Spleen (tissue), 11 donors: ENCODE results near the gene HOXD8. TPM values are rescaled to one million over a fixed set of nuclear protein-coding genes. Genes with fewer than 3 reads are reported as not detected.

ENCODE experiments used
- DNase-seq: peaks from one replicate; pipeline ENCODE4 v3.0.0-alpha.2; 2020
- H3K27ac ChIP-seq, 8 donors: fragments of 200-600 bp; sonication (generic) in 7 of 8; 1 replicate in 4 of 8; 2 replicates in 4 of 8; pipeline versions ENCODE4 v1.5.0 to v1.8.0; 2016 to 2021; ENCODE audit warnings: inconsistent platforms in 4 of 8, mild to moderate bottlenecking in 4 of 8, moderate library complexity in 1 of 8
- H3K27me3 ChIP-seq, 7 donors: fragments of 200-600 bp; sonication (generic) in 6 of 7; replicated peaks in 1 of 7; 1 replicate in 4 of 7; 2 replicates in 3 of 7; pipeline versions ENCODE4 v1.5.0 to v1.8.0; 2016 to 2021; ENCODE audit warnings: inconsistent platforms in 3 of 7, mild to moderate bottlenecking in 1 of 7
- H3K36me3 ChIP-seq, 6 donors: fragments of 200-600 bp; sonication (generic) in 5 of 6; 1 replicate in 4 of 6; 2 replicates in 2 of 6; pipeline versions ENCODE4 v1.5.0 to v1.8.0; 2016 to 2021; ENCODE audit warnings: inconsistent platforms in 2 of 6
- H3K4me1 ChIP-seq, 6 donors: fragments of 200-600 bp; sonication (generic) in 5 of 6; 1 replicate in 3 of 6; 2 replicates in 3 of 6; pipeline versions ENCODE4 v1.5.0 to v1.8.0; 2016 to 2021; ENCODE audit warnings: inconsistent platforms in 3 of 6
- H3K4me3 ChIP-seq, 8 donors: fragments of 200-600 bp; sonication (generic) in 7 of 8; 1 replicate in 4 of 8; 2 replicates in 4 of 8; pipeline versions ENCODE4 v1.5.0 to v1.8.0; 2016 to 2021; ENCODE audit warnings: inconsistent platforms in 4 of 8, mild to moderate bottlenecking in 4 of 8, moderate library complexity in 2 of 8
- H3K9me3 ChIP-seq, 8 donors: fragments of 200-600 bp; sonication (generic) in 7 of 8; 1 replicate in 4 of 8; 2 replicates in 4 of 8; pipeline versions ENCODE4 v1.5.0 to v1.8.0; 2016 to 2021; ENCODE audit warnings: inconsistent platforms in 4 of 8
- CTCF ChIP-seq, 11 experiments: fragments of 200-600 bp in 7 of 11; fragments of 450-650 bp in 4 of 11; sonication (generic) in 4 of 11; IDR thresholded peaks in 8 of 11; conservative IDR thresholded peaks in 3 of 11; 1 replicate in 7 of 11; 2 replicates in 4 of 11; pipeline versions ENCODE4 v1.4.0 to v1.8.0; 2016 to 2021; ENCODE audit warnings: antibody characterized with exemption in 11 of 11, inconsistent platforms in 4 of 11, mild to moderate bottlenecking in 1 of 11
- POLR2A ChIP-seq, 3 donors: fragments of 450-650 bp; IDR thresholded peaks; one replicate each; pipeline ENCODE4 v1.5.1; 2017; ENCODE audit warnings: antibody characterized with exemption in 3 of 3, mild to moderate bottlenecking in 1 of 3
- POLR2AphosphoS5 ChIP-seq, 3 donors: sonication (generic); formaldehyde crosslinking; IDR thresholded peaks; one replicate each; pipeline ENCODE4 v1.5.1; 2017; ENCODE audit warnings: antibody characterized with exemption in 3 of 3
- WGBS, 5 donors: extraction: QIAGEN DNeasy Blood & Tissue Kit in 3 of 5; methylation state at CpG; one replicate each; pipeline versions ENCODE4 v1.1.5 to v1.1.7; 2013 to 2018; 5-methylcytosine and 5-hydroxymethylcytosine counted together
- intact Hi-C: fragments of 100-400 bp; cut with DNase I; formaldehyde crosslinking; loops from one replicate; pipeline ENCODE4 v1.15.0; 2023; ENCODE audit warnings: low total_unique reads
- polyA plus RNA-seq, 3 donors: library from polyadenylated mRNA; stranded (reverse); fragments of 200-250 nt; gene quantifications; one replicate each; pipeline ENCODE4 v1.2.1, GENCODE V29; 2013
- total RNA-seq, 7 donors: library from RNA; depleted of rRNA in 3 of 7; stranded (reverse); fragments of >200 nt in 3 of 7; fragmentation: NEBNext Ultra II Directional in 4 of 7; extraction: Animal tissue kit (Norgen Biotek cat#: 25700) in 4 of 7; gene quantifications; one replicate each; pipeline versions ENCODE4 v1.1.0 to v1.2.1, GENCODE V29; 2016 to 2021
- donor health status: healthy with polysubstance abuse.
- donor health status: DM: no; HTN: no; CAD: no; lungs with moderate emphysema.
- donor health status: DM: no; HTN: no; CAD: no.
- donor health status: Bipolar disorder and iron deficiency.
- donor health status: healthy.
- donor health status: DM: no; HTN: no; CAD: no.
- donor health status: DM: yes; HTN: yes; CAD: no.

HOXD8 gene
- total and polyA plus RNA-seq, 10 donors = 4.7 to 27.0 (median 15.8) TPM

GRCh38 chr2:176172895-176173566 lies 43.5 kb downstream of the HOXD8 start:
- Histone ChIP-seq H3K9me3 (no peaks in the 10 kb centered on the region), H3K27ac (no peak overlapping the region), H3K36me3 (peaks cover 0 to 7% (median 0%) of the 10 kb centered on the region in 6 donors), H3K4me3 (no peak overlapping the region), H3K27me3 (peaks cover 6 to 100% (median 59%) of the 10 kb centered on the region in 7 donors), H3K4me1 (peaks cover 3 to 26% (median 14%) of the 10 kb centered on the region in 6 donors)
- WGBS, 5 donors = 29 to 39% (median 34%) methylated on average over 14 of the region's 14 CpGs
- TF ChIP-seq POLR2AphosphoS5 (IDR thresholded peaks at IDR 0.05) (no peak), POLR2A (IDR thresholded peaks at IDR 0.05) (no peak), CTCF (IDR thresholded peaks at IDR 0.05 in 8 of 11, conservative IDR thresholded peaks at IDR 0.05 in 3 of 11) (no peak)
- intact Hi-C loops = no loop called here
- no peak for DNase-seq

GRCh38 chr2:176173567-176174381 lies 44.3 kb downstream of the HOXD8 start:
- no peak for DNase-seq
- H3K4me3 ChIP-seq = no peak overlapping the region
- no peaks in the 10 kb centered on the region for H3K9me3 ChIP-seq
- H3K27ac ChIP-seq = no peak overlapping the region
- peaks cover 0 to 7% (median 0%) of the 10 kb centered on the region in 6 donors for H3K36me3 ChIP-seq
- TF ChIP-seq POLR2AphosphoS5 (IDR thresholded peaks at IDR 0.05) (no peak), POLR2A (IDR thresholded peaks at IDR 0.05) (no peak), CTCF (IDR thresholded peaks at IDR 0.05 in 8 of 11, conservative IDR thresholded peaks at IDR 0.05 in 3 of 11) (no peak)
- intact Hi-C loops = no loop called here
- WGBS, 5 donors = 23 to 30% (median 29%) methylated on average over 7 of the region's 7 CpGs
- peaks cover 5 to 33% (median 19%) of the 10 kb centered on the region in 6 donors for H3K4me1 ChIP-seq
- peaks cover 6 to 100% (median 65%) of the 10 kb centered on the region in 7 donors for H3K27me3 ChIP-seq

- no peak overlapping the region for H3K27ac ChIP-seq
- H3K9me3 ChIP-seq = no peaks in the 10 kb centered on the region
- peaks cover 6 to 100% (median 72%) of the 10 kb centered on the region in 7 donors for H3K27me3 ChIP-seq
- intact Hi-C loops = no loop called here
- H3K4me1 ChIP-seq = peaks cover 5 to 36% (median 21%) of the 10 kb centered on the region in 6 donors
- H3K36me3 ChIP-seq = peaks cover 0 to 7% (median 0%) of the 10 kb centered on the region in 6 donors
- no peak for DNase-seq
- TF ChIP-seq CTCF (IDR thresholded peaks at IDR 0.05 in 8 of 11, conservative IDR thresholded peaks at IDR 0.05 in 3 of 11) = no peak
- TF ChIP-seq POLR2AphosphoS5 (IDR thresholded peaks at IDR 0.05) = no peak
- no peak for TF ChIP-seq POLR2A (IDR thresholded peaks at IDR 0.05)
- WGBS, 5 donors = 7 to 14% (median 9%) methylated on average over 12 to 14 of the region's 14 CpGs
- H3K4me3 ChIP-seq = peak overlapping the region in 1 of 8 donors; percentile 22
Measured at GRCh38 chr2:176174382-176174823, 44.9 kb downstream of the HOXD8 start.
